Activated T-cell treated with anti-CD3 and anti-CD28 coated beads for 48 hours (primary cell): ENCODE measurements around the gene GALNT1.
A peak's percentile ranks its signal among the peaks of the same experiment; 100 is the strongest.

Source experiments
- DNase-seq: peaks from one replicate; pipeline ENCODE4 v3.0.0-alpha.2; 2020; ENCODE audit warnings: low read depth

The GALNT1 gene

GRCh38 chr18:35717182-35717581 lies 135.6 kb downstream of the GALNT1 start:
- no peak for DNase-seq

- DNase-seq = no peak
Measured at GRCh38 chr18:35721431-35722081, 140.0 kb downstream of the GALNT1 start.

GRCh38 chr18:35728676-35729075 lies 147.1 kb downstream of the GALNT1 start:
- DNase-seq = no peak

- no peak for DNase-seq
Measured at GRCh38 chr18:35729991-35730668, 148.6 kb downstream of the GALNT1 start.

GRCh38 chr18:35730691-35731370 lies 149.3 kb downstream of the GALNT1 start:
- no peak for DNase-seq

GRCh38 chr18:35731701-35732100 lies 150.2 kb downstream of the GALNT1 start:
- no peak for DNase-seq

GRCh38 chr18:35732162-35732561 lies 150.6 kb downstream of the GALNT1 start:
- DNase-seq = no peak

- no peak for DNase-seq
Measured at GRCh38 chr18:35732636-35733035, 151.1 kb downstream of the GALNT1 start.

- DNase-seq = no peak
Measured at GRCh38 chr18:35733408-35733807, 151.9 kb downstream of the GALNT1 start.

GRCh38 chr18:35736696-35737095 lies 155.2 kb downstream of the GALNT1 start:
- no peak for DNase-seq

GRCh38 chr18:35739778-35740177 lies 158.2 kb downstream of the GALNT1 start:
- DNase-seq = no peak

- no peak for DNase-seq
Measured at GRCh38 chr18:35740656-35741055, 159.1 kb downstream of the GALNT1 start.

GRCh38 chr18:35743916-35744315 lies 162.4 kb downstream of the GALNT1 start:
- DNase-seq = no peak

GRCh38 chr18:35745814-35746213 lies 164.3 kb downstream of the GALNT1 start:
- DNase-seq = no peak

GRCh38 chr18:35746826-35747339 lies 165.3 kb downstream of the GALNT1 start:
- no peak for DNase-seq

- no peak for DNase-seq
Measured at GRCh38 chr18:35747894-35748472, 166.4 kb downstream of the GALNT1 start.

- no peak for DNase-seq
Measured at GRCh38 chr18:35749701-35750100, 168.2 kb downstream of the GALNT1 start.

- DNase-seq = no peak
Measured at GRCh38 chr18:35750929-35751328, 169.4 kb downstream of the GALNT1 start.

- no peak for DNase-seq
Measured at GRCh38 chr18:35753306-35753910, 171.9 kb downstream of the GALNT1 start.

- DNase-seq = no peak
Measured at GRCh38 chr18:35754464-35754863, 172.9 kb downstream of the GALNT1 start.

GRCh38 chr18:35755369-35755768 lies 173.8 kb downstream of the GALNT1 start:
- no peak for DNase-seq

- DNase-seq = peak; percentile 15
Measured at GRCh38 chr18:35756506-35757117, 175.1 kb downstream of the GALNT1 start.
